ENCODE measurements around the gene UXS1. TPM values are rescaled to one million over a fixed set of nuclear protein-coding genes. Genes with fewer than 3 reads are reported as not detected.

Gene UXS1
- total RNA-seq, 1 donor: 24.0 TPM

GRCh38 chr2:106106622-106107508 is 87.2 kb downstream of the UXS1 start:
- no peak for DNase-seq (ENCODE audit: low read depth)

GRCh38 chr2:106105151-106105922 is 88.8 kb downstream of the UXS1 start:
- no peak overlapping the region for H3K4me3 ChIP-seq (ENCODE audit: low read depth, low read length)
- no peak for DNase-seq (ENCODE audit: low read depth)
- TF ChIP-seq, protein P1, sequence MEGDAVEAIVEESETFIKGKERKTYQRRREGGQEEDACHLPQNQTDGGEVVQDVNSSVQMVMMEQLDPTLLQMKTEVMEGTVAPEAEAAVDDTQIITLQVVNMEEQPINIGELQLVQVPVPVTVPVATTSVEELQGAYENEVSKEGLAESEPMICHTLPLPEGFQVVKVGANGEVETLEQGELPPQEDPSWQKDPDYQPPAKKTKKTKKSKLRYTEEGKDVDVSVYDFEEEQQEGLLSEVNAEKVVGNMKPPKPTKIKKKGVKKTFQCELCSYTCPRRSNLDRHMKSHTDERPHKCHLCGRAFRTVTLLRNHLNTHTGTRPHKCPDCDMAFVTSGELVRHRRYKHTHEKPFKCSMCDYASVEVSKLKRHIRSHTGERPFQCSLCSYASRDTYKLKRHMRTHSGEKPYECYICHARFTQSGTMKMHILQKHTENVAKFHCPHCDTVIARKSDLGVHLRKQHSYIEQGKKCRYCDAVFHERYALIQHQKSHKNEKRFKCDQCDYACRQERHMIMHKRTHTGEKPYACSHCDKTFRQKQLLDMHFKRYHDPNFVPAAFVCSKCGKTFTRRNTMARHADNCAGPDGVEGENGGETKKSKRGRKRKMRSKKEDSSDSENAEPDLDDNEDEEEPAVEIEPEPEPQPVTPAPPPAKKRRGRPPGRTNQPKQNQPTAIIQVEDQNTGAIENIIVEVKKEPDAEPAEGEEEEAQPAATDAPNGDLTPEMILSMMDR (IDR thresholded peaks at IDR 0.05; ENCODE audit: insufficient read depth, low read length): no peak

More at GRCh38 chr2:106106622-106107508, 87.2 kb downstream of the UXS1 start:
- TF ChIP-seq, protein P1 (IDR thresholded peaks at IDR 0.05; ENCODE audit: insufficient read depth, low read length): no peak
- no peak overlapping the region for H3K4me3 ChIP-seq (ENCODE audit: low read depth, low read length)

GRCh38 chr2:106104332-106105062 is 89.6 kb downstream of the UXS1 start:
- TF ChIP-seq, protein P1 (IDR thresholded peaks at IDR 0.05; ENCODE audit: insufficient read depth, low read length): peak; percentile 96
- no peak overlapping the region for H3K4me3 ChIP-seq (ENCODE audit: low read depth, low read length)
- DNase-seq (ENCODE audit: low read depth): peak; percentile 74

- H3K4me3 ChIP-seq (ENCODE audit: low read depth, low read length): no peak overlapping the region
- TF ChIP-seq, protein P1 (IDR thresholded peaks at IDR 0.05; ENCODE audit: insufficient read depth, low read length): no peak
- DNase-seq (ENCODE audit: low read depth): no peak
Observed at GRCh38 chr2:106099691-106100090, 94.4 kb downstream of the UXS1 start.

DNA sequence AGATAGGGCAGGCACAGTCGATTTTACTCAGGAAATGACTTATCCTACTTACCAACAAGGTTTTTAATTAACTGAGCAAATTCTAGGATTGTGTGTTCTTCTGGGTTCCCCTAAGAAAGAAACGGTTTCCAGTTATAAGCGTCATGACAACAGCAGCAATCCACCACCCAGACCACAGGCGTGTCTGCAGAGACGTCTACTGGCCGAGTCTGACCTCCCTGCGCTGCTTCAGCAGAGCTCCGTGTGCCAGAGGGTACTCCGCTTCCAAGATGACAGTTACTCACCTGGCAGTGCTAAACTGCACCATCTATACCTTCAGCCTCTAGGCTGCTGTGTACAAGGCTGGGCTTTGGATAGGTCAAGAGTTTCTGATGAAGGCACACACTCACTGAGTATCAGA is 95.4 kb downstream of the UXS1 start:
- no peak overlapping the region for H3K4me3 ChIP-seq (ENCODE audit: low read depth, low read length)
- DNase-seq (ENCODE audit: low read depth): no peak
- TF ChIP-seq, protein P1 (IDR thresholded peaks at IDR 0.05; ENCODE audit: insufficient read depth, low read length): no peak

DNA sequence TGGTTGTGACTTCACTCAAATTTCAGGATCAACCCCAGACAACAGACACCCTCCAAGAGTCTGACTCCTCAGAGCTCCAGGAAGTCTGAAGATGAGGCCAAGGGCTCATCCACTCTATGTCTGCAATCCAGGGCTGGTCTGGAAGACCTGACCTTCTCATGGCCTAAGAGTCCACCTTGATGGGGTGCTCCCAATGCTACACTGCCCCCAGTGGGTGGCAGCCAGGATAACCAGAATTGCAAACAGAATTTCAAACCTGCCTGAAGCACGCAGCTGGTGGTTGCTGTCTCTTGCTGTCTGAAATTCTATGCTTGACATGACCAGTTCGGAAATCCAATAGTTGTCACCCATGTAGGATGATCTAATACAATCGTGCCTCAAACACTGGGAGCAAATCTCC is 96.0 kb downstream of the UXS1 start:
- no peak overlapping the region for H3K4me3 ChIP-seq (ENCODE audit: low read depth, low read length)
- TF ChIP-seq, protein P1 (IDR thresholded peaks at IDR 0.05; ENCODE audit: insufficient read depth, low read length): peak; percentile 48
- peak; percentile 18 for DNase-seq (ENCODE audit: low read depth)

Measured in fibroblast of the aortic adventitia (primary cell).